RWPE2 (cell line): Measurements from ENCODE around the gene TBC1D1.

Source experiments
- ATAC-seq: fragments of 200-7000 bp; cut with Tn5 transposase; 3 replicates; pipeline ENCODE4 v1.9.1; 2021; ENCODE audit warnings: low read depth
- DNase-seq: peaks from one replicate; pipeline ENCODE4 v3.0.0-alpha.2; 2020; ENCODE audit warnings: low spot score
- H3K27ac ChIP-seq: fragments of 450-650 bp; 2 replicates; pipeline ENCODE4 v1.5.1; 2017; ENCODE audit warnings: mild to moderate bottlenecking; ENCODE audit not compliant: poor library complexity, severe bottlenecking
- H3K27me3 ChIP-seq: fragments of 250-450 bp; sonication (Bioruptor Pico); 2 replicates; pipeline ENCODE4 v1.5.1; 2021; ENCODE audit warnings: mild to moderate bottlenecking, moderate library complexity; ENCODE audit not compliant: insufficient read depth, poor library complexity, severe bottlenecking
- H3K36me3 ChIP-seq: fragments of 250-450 bp; sonication (Bioruptor Pico); 2 replicates; pipeline ENCODE4 v1.5.1; 2020; ENCODE audit warnings: low read depth, mild to moderate bottlenecking, moderate library complexity
- H3K4me1 ChIP-seq: fragments of 250-450 bp; sonication (Bioruptor Pico); 2 replicates; pipeline ENCODE4 v1.5.1; 2021; ENCODE audit warnings: mild to moderate bottlenecking, moderate library complexity; ENCODE audit not compliant: insufficient read depth, poor library complexity, severe bottlenecking
- H3K4me3 ChIP-seq: fragments of 250-450 bp; sonication (Bioruptor Pico); 2 replicates; pipeline ENCODE4 v1.5.1; 2021; ENCODE audit warnings: mild to moderate bottlenecking, moderate library complexity; ENCODE audit not compliant: severe bottlenecking
- H3K9me3 ChIP-seq: fragments of 250-450 bp; sonication (Bioruptor Pico); 2 replicates; pipeline ENCODE4 v1.5.1; 2021; ENCODE audit warnings: mild to moderate bottlenecking, moderate library complexity; ENCODE audit not compliant: severe bottlenecking
- TF ChIP-seq, protein P1 (sequence below): fragments of 450-650 bp; IDR thresholded peaks from one replicate; pipeline ENCODE4 v1.5.1; 2017; ENCODE audit warnings: mild to moderate bottlenecking, moderate library complexity; ENCODE audit not compliant: poor library complexity, severe bottlenecking

The TBC1D1 gene

GRCh38 chr4:37884855-37885487 is 5.9 kb upstream of the TBC1D1 start:
- no peak for ATAC-seq
- Histone ChIP-seq H3K9me3 (no peaks in the 10 kb centered on the region), H3K27ac (no peak overlapping the region), H3K4me3 (no peak overlapping the region), H3K27me3 (peaks cover 6% of the 10 kb centered on the region), H3K4me1 (no peaks in the 10 kb centered on the region), H3K36me3 (no peaks in the 10 kb centered on the region)
- TF ChIP-seq, protein P1, sequence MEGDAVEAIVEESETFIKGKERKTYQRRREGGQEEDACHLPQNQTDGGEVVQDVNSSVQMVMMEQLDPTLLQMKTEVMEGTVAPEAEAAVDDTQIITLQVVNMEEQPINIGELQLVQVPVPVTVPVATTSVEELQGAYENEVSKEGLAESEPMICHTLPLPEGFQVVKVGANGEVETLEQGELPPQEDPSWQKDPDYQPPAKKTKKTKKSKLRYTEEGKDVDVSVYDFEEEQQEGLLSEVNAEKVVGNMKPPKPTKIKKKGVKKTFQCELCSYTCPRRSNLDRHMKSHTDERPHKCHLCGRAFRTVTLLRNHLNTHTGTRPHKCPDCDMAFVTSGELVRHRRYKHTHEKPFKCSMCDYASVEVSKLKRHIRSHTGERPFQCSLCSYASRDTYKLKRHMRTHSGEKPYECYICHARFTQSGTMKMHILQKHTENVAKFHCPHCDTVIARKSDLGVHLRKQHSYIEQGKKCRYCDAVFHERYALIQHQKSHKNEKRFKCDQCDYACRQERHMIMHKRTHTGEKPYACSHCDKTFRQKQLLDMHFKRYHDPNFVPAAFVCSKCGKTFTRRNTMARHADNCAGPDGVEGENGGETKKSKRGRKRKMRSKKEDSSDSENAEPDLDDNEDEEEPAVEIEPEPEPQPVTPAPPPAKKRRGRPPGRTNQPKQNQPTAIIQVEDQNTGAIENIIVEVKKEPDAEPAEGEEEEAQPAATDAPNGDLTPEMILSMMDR, result no peak
- DNase-seq, result no peak

- H3K9me3 ChIP-seq, result no peaks in the 10 kb centered on the region
- H3K36me3 ChIP-seq, result no peaks in the 10 kb centered on the region
- TF ChIP-seq, protein P1, result no peak
- H3K27ac ChIP-seq, result no peak overlapping the region
- no peak overlapping the region for H3K4me3 ChIP-seq
- H3K4me1 ChIP-seq, result no peaks in the 10 kb centered on the region
- ATAC-seq (no peak), DNase-seq (no peak)
- H3K27me3 ChIP-seq, result peaks cover 11% of the 10 kb centered on the region
These were observed 5.4 kb upstream of the TBC1D1 start for GRCh38 chr4:37885496-37885895.

DNA sequence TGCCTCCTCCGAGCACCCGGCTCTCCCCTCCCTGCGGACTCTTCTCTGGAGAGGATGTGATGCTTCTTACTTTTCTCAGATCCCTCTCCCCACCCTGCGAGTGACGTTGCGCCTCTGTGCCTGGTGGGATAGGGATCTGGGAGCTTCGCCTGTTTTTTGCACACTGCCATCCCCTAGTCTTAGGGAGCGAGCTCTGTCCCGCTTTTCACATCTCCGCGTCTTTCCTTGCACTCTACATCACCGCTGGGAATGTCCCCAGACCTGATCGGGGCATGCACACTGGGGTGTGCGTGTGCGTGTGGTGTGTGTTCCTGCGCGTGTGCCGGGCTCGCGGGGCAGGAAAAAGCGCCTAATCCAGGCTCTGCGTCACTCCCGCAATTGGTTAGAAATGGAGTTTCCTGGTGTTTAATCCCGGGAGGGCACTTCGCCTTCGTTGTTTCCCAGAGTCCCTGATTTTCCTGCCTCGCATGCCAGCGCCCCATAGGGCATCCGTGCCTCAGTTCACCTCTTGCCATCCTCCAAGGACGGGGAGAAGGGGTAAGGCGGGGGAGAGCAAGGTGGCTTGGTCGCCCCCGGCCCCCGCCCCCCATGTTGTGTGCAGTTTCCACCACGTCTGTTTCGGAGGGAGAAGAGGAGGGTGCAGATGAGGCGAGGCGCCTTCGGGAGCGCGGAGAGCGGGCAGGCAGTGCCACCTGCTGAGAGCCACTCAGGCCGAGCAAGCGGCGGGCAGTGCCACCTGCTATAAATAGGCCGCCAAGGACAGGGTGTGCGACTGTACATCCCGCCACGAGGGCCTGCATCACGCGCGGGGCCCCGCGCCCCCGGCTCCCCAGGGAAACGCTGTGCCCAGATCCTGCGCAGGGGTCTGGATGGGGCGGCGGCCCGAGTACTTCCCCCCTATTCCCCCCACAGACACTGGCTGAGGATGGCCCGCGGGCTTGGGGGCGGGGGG is 759 bp upstream of the TBC1D1 start:
- DNase-seq (no peak), ATAC-seq (peak; percentile 70)
- no peak overlapping the region for H3K27ac ChIP-seq
- no peaks in the 10 kb centered on the region for H3K9me3 ChIP-seq
- H3K4me3 ChIP-seq, result peak overlapping the region; percentile 64
- H3K36me3 ChIP-seq, result no peaks in the 10 kb centered on the region
- TF ChIP-seq, protein P1, result peak; percentile 32
- peaks cover 13% of the 10 kb centered on the region for H3K27me3 ChIP-seq
- H3K4me1 ChIP-seq, result no peaks in the 10 kb centered on the region

- Histone ChIP-seq H3K4me3 (peak overlapping the region; percentile 64), H3K27me3 (peaks cover 13% of the 10 kb centered on the region), H3K36me3 (no peaks in the 10 kb centered on the region), H3K4me1 (no peaks in the 10 kb centered on the region), H3K9me3 (no peaks in the 10 kb centered on the region), H3K27ac (no peak overlapping the region)
- ATAC-seq (peak; percentile 59), DNase-seq (no peak)
- TF ChIP-seq, protein P1, result no peak
These were observed 626 bp downstream of the TBC1D1 start for GRCh38 chr4:37891260-37892159.
